Measurements from ENCODE around the gene ARMC5.

The ARMC5 gene

DNA sequence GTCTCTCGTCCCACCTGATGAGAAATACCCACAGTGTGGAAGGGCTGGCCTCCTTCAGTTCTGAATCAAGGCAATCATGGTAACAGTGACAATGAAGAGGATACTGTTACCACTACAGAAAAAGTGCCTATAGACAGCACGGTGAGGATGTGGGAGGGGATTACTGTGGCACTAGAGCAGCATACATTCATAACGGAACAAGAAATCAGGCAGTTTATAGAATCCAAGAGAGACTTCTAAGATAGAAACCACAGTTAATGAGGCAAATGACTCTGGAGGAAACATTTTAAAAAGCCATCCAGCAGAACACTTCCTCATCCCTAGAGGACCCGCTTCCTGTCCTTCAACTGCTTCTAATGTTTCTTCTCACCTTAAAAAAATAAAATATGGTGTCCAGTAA, 46.2 kb downstream of the ARMC5 start:
- no peak overlapping the region for H3K4me3 ChIP-seq
- H3K27ac ChIP-seq = no peak overlapping the region
- DNase-seq (ENCODE audit: low spot score) = no peak
- TF ChIP-seq, protein P1, sequence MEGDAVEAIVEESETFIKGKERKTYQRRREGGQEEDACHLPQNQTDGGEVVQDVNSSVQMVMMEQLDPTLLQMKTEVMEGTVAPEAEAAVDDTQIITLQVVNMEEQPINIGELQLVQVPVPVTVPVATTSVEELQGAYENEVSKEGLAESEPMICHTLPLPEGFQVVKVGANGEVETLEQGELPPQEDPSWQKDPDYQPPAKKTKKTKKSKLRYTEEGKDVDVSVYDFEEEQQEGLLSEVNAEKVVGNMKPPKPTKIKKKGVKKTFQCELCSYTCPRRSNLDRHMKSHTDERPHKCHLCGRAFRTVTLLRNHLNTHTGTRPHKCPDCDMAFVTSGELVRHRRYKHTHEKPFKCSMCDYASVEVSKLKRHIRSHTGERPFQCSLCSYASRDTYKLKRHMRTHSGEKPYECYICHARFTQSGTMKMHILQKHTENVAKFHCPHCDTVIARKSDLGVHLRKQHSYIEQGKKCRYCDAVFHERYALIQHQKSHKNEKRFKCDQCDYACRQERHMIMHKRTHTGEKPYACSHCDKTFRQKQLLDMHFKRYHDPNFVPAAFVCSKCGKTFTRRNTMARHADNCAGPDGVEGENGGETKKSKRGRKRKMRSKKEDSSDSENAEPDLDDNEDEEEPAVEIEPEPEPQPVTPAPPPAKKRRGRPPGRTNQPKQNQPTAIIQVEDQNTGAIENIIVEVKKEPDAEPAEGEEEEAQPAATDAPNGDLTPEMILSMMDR (IDR thresholded peaks at IDR 0.05) = no peak

DNA sequence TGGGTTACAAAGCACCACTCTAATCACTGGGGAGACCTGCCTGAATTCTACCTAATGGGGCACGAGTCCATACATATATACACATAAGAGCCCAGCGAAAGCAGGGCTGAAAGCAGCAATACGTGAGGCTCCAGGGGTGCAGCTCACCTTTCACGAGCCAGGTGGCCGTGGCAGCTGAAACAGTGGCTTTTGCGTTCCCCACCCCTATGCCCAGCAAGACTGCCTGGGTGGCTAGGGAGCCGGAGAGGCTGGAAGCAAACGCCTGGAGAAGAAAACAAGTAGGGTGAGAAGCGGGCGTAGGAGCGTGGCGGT, 48.3 kb downstream of the ARMC5 start:
- no peak for DNase-seq (ENCODE audit: low spot score)
- Histone ChIP-seq H3K4me3 (peak overlapping the region; percentile 99), H3K27ac (peak overlapping the region; percentile 90 to 99)
- TF ChIP-seq, protein P1 (IDR thresholded peaks at IDR 0.05) = no peak

DNA sequence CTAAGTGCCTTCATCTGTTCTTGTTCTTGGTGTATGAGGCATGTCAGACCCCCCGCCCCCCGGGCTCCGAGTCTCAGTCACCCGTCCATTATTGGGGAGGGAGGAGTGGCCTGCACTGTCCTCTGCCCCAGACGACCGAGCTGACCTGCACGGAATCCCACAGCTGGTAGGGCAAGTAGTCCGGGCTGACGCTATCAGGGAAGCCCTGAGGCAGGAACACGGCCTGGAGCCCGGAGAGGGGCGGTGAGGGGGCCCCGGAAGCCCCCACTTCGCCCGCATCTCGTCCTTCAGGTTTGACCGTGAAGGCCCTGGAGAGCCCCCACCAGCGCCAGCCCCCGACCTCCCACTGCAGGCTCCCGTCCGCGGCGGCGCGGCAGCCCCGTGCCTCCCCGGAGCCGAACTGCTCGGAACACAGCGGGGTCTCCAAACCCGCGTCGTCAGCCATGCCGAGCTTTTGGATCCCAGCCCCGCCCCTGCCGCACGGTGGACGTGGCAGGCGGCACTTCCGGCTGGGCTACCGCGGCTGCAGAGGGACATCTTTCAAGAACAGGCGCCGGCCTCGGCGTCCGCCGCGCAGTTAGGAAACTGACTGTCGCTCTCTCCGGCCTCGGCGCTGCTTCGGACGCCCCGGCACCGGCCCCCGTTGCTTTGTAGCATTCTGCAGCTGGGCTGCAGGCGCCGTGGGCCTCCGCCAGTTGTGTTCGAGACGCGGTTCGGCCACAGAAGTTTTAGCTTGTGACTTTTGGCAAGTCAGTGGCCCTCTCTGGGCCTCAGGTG, 48.8 kb downstream of the ARMC5 start, which contains the start of gene RUSF1:
RUSF1 (minus strand) TSS at position 463 of the 777 bp plus-strand sequence; CDS start at position 445, 18 bp downstream.
- H3K4me3 ChIP-seq = peak within 1 kb of the TSS; percentile 99
- DNase-seq (ENCODE audit: low spot score) = peak; percentile 94
- TF ChIP-seq, protein P1 (IDR thresholded peaks at IDR 0.05) = no peak
- peak within 1 kb of the TSS; percentile 90 to 99 for H3K27ac ChIP-seq

DNA sequence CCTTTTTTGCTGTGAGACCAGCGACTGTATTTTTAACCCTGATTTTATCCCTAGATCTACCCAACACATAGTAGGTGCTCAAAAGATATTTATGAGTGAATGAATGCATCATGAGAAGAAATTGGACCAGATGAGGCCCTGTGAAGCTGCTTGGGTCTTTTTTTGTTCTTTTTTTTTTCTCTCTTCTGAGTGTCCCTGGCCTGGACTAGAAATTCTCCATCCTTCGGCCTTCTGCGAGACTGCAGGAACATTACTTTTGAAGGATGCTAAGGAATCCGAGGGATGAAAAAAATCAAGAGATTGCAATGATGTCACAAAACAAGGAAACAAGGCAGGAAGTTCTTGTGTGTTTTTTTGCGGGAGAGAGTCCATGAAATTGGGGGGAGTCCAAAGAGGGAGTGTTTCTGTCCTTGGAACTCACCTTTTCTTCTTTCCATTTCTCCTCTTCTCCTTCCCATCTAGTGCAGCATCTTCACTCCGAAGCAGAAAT, 49.5 kb downstream of the ARMC5 start:
- peak overlapping the region; percentile 99 for H3K4me3 ChIP-seq
- peak overlapping the region; percentile 90 to 99 for H3K27ac ChIP-seq
- TF ChIP-seq, protein P1 (IDR thresholded peaks at IDR 0.05) = no peak
- no peak for DNase-seq (ENCODE audit: low spot score)

DNA sequence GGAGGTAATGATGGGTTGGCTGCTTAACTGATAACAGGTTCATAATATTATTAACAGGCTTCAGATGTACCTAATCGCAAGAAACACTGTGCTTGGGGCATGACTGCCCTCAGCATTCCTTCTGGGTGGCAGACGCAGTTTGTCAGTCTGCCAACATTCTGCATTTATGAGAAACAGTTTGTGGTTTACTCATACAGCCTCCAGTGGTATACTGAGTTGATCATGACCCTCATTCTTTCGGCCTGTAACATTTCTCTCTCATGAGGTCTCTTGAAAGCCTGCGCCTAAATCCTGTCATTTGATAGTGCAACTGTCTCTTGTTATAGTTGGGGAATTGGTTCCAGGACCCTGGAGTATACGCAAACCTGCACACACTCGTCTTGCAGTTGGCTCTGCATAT, 53.8 kb downstream of the ARMC5 start:
- DNase-seq (ENCODE audit: low spot score) = no peak
- H3K27ac ChIP-seq = no peak overlapping the region
- TF ChIP-seq, protein P1 (IDR thresholded peaks at IDR 0.05) = no peak
- no peak overlapping the region for H3K4me3 ChIP-seq

DNA sequence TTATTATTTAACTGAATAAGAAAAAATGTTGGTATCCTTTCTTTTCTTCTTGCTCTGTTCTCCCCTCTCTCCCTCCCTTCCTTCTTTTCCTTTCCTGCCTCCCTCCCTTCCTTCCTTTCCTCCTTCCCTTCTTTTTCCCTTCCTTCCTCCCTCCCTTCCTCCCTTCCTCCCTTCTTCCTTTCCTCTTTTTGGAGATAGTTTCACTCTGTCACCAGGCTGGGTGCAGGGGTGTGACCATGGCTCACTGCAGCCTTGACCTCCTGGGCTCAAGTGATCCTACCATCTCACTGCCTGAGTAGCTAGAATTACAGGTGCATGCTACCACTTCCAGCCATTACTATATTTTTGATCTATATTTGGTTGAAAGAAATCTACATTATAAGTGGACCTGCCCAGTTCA, 54.6 kb downstream of the ARMC5 start:
- TF ChIP-seq, protein P1 (IDR thresholded peaks at IDR 0.05) = no peak
- no peak overlapping the region for H3K4me3 ChIP-seq
- no peak for DNase-seq (ENCODE audit: low spot score)
- H3K27ac ChIP-seq = no peak overlapping the region
